K562 (cell line): ENCODE results near the gene IL34.

Source experiments
- BRD9 ChIP-seq: fragments of 450-650 bp; IDR thresholded peaks from 2 replicates; pipeline ENCODE4 v1.6.1; 2018; ENCODE audit warnings: low read depth; ENCODE audit not compliant: partially characterized antibody
- REST ChIP-seq, 2 experiments: fragments of 450-650 bp; formaldehyde crosslinking in 1 of 2; IDR thresholded peaks; 2 replicates each; pipeline versions ENCODE4 v1.4.0 to v1.6.1; 2014 to 2020; ENCODE audit warnings: mild to moderate bottlenecking in 2 of 2, borderline replicate concordance in 1 of 2, low read depth in 1 of 2
- UBTF ChIP-seq, 2 experiments: IDR thresholded peaks; 2 replicates each; pipeline ENCODE4 v1.6.1; 2012; ENCODE audit warnings: improper control_type of control experiment in 2 of 2, low read depth in 2 of 2, low read length in 2 of 2, borderline replicate concordance in 1 of 2
- TF ChIP-seq, protein P1 (sequence below), 3 experiments: IDR thresholded peaks in 2 of 3; conservative IDR thresholded peaks in 1 of 3; 2 replicates each; pipeline ENCODE4 v1.5.1; 2011 to 2012; ENCODE audit warnings: low read length in 3 of 3, mild to moderate bottlenecking in 3 of 3, control low read depth in 2 of 3, improper control_type of control experiment in 1 of 3, inconsistent platforms in 1 of 3, low read depth in 1 of 3, mixed read lengths in 1 of 3, moderate library complexity in 1 of 3; ENCODE audit not compliant: insufficient read depth in 2 of 3

DNA sequence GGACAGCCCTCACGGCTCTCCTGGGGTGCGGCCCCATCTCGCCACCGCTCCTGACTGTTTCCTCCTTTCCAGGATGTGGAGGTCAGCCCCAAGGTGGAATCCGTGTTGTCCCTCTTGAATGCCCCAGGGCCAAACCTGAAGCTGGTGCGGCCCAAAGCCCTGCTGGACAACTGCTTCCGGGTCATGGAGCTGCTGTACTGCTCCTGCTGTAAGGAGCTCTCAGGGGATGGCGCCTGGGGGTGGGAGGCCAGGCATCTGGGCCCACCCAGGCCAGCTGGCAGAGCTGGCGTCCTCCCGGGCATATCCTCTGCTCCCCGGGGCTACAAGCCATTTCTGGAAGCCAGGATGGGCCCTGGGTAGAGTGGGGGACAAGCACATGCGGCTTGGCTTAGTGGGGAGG lies 13.2 kb downstream of the IL34 start:
- TF ChIP-seq UBTF (IDR thresholded peaks at IDR 0.05; ENCODE audit: borderline replicate concordance in 1 of 2, low read depth in 2 of 2, low read length in 2 of 2) = no peak
- TF ChIP-seq REST (IDR thresholded peaks at IDR 0.05; ENCODE audit: borderline replicate concordance) = no peak
- TF ChIP-seq REST (CRISPR knock-in tag; IDR thresholded peaks at IDR 0.05; ENCODE audit: low read depth) = no peak
- TF ChIP-seq, protein P1, sequence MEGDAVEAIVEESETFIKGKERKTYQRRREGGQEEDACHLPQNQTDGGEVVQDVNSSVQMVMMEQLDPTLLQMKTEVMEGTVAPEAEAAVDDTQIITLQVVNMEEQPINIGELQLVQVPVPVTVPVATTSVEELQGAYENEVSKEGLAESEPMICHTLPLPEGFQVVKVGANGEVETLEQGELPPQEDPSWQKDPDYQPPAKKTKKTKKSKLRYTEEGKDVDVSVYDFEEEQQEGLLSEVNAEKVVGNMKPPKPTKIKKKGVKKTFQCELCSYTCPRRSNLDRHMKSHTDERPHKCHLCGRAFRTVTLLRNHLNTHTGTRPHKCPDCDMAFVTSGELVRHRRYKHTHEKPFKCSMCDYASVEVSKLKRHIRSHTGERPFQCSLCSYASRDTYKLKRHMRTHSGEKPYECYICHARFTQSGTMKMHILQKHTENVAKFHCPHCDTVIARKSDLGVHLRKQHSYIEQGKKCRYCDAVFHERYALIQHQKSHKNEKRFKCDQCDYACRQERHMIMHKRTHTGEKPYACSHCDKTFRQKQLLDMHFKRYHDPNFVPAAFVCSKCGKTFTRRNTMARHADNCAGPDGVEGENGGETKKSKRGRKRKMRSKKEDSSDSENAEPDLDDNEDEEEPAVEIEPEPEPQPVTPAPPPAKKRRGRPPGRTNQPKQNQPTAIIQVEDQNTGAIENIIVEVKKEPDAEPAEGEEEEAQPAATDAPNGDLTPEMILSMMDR (IDR thresholded peaks at IDR 0.05 in 2 of 3, conservative IDR thresholded peaks at IDR 0.05 in 1 of 3; ENCODE audit: insufficient read depth in 2 of 3, low read depth in 1 of 3, low read length in 3 of 3) = no peak
- no peak for TF ChIP-seq BRD9
